ENCODE data around the gene GGA2.

GRCh38 chr16:23521965-23522364 lies 11.7 kb upstream of the GGA2 start:
- TF ChIP-seq CTCF (conservative IDR thresholded peaks at IDR 0.05 in 1 of 2, IDR thresholded peaks at IDR 0.05 in 1 of 2; ENCODE audit: low read depth in 1 of 2, low read length in 2 of 2): no peak
- TF ChIP-seq EZH2 (IDR thresholded peaks at IDR 0.05; ENCODE audit: low read length, missing control alignments): no peak
